Activated T-cell treated with anti-CD3 and anti-CD28 coated beads, Interleukin-2, amount 50 U/mL, for 72 hours (primary cell): ENCODE data around the gene CTBP1. TPM values are rescaled to one million over a fixed set of nuclear protein-coding genes. Genes with fewer than 3 reads are reported as not detected.

Experiments
- ATAC-seq, 2 donors: fragments of 150-1000 bp; cut with Tn5 transposase; replicated peaks in 1 of 2; 2 replicates each; pipeline ENCODE4 v1.10.0; 2021; ENCODE audit warnings: moderate library complexity in 2 of 2, mild to moderate bottlenecking in 1 of 2
- DNase-seq, 2 donors: peaks; one replicate each; pipeline ENCODE4 v3.0.0; 2021 to 2022; ENCODE audit warnings: mixed read lengths in 1 of 2
- H3K27ac Mint-ChIP-seq: one replicate; pipeline ENCODE4 v1.8.0; 2022; ENCODE audit warnings: mild to moderate bottlenecking, moderate library complexity, mixed read lengths
- H3K27me3 Mint-ChIP-seq: one replicate; pipeline ENCODE4 v1.8.0; 2022; ENCODE audit warnings: low read depth, mixed read lengths
- H3K36me3 Mint-ChIP-seq, 2 donors: one replicate each; pipeline ENCODE4 v1.8.0; 2022; ENCODE audit warnings: mixed read lengths in 2 of 2, mild to moderate bottlenecking in 1 of 2; ENCODE audit not compliant: insufficient read depth in 2 of 2
- H3K4me1 Mint-ChIP-seq: one replicate; pipeline ENCODE4 v1.8.0; 2022; ENCODE audit warnings: low read depth, mixed read lengths
- H3K4me3 Mint-ChIP-seq, 2 donors: one replicate each; pipeline ENCODE4 v1.8.0; 2022; ENCODE audit warnings: mild to moderate bottlenecking in 2 of 2, mixed read lengths in 2 of 2, moderate library complexity in 2 of 2
- H3K9me3 Mint-ChIP-seq, 2 donors: one replicate each; pipeline ENCODE4 v1.8.0; 2022; ENCODE audit warnings: mixed read lengths in 2 of 2
- total RNA-seq, 2 donors: library from RNA; stranded (reverse); gene quantifications; one replicate each; pipeline ENCODE4 v1.2.3, GENCODE V29; 2022

Gene CTBP1
- total RNA-seq, 2 donors from 2014 or later, result 182 to 190 TPM

- Mint-ChIP-seq H3K4me3 (peak overlapping the region; percentile 87 to 94), H3K27me3 (peaks cover 7% of the 10 kb centered on the region), H3K36me3 (no peaks in the 10 kb centered on the region), H3K4me1 (peaks cover 23% of the 10 kb centered on the region), H3K9me3 (no peaks in the 10 kb centered on the region), H3K27ac (peak overlapping the region; percentile 65)
- ATAC-seq, result peak in 1 of 2 donors; percentile 1
- no peak for DNase-seq
These were observed 82.3 kb downstream of the CTBP1 start for GRCh38 chr4:1166509-1167243.

DNA sequence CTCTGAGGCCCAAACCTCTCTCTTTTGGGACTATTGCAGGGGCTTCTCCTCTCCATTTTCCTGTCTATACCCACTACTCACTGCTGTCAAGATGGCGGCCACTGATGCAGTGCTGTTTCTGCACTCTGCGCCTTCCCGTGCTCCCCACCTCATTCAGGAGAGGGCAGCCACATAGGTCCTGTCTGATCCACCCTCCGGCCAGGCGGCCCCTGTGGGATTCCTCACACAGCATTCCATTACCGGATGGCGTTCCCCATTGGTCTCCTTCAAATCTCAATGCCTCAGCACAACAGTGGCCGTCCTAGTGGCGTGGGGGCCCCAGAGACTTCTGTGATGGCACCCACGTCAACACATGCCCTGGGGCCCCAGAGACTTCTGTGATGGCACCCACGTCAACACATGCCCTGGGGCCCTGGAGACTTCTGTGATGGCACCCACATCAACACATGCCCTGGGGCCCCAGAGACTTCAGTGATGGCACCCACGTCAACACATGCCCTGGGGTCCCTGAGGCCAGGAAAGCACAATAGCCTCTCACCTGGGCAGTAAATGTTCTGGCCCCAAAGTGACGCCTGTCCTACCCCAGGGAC lies 83.9 kb downstream of the CTBP1 start:
- Mint-ChIP-seq H3K9me3 (no peaks in the 10 kb centered on the region), H3K36me3 (no peaks in the 10 kb centered on the region), H3K27me3 (no peaks in the 10 kb centered on the region), H3K4me1 (peaks cover 23% of the 10 kb centered on the region), H3K27ac (no peak overlapping the region), H3K4me3 (no peak overlapping the region)
- DNase-seq (no peak), ATAC-seq (no peak)

- Mint-ChIP-seq H3K4me3 (no peak overlapping the region), H3K27ac (no peak overlapping the region), H3K27me3 (no peaks in the 10 kb centered on the region), H3K36me3 (no peaks in the 10 kb centered on the region), H3K4me1 (peaks cover 23% of the 10 kb centered on the region), H3K9me3 (no peaks in the 10 kb centered on the region)
- no peak for DNase-seq
- no peak for ATAC-seq
These were observed 84.5 kb downstream of the CTBP1 start for GRCh38 chr4:1164444-1164843.

GRCh38 chr4:1164040-1164439 lies 84.9 kb downstream of the CTBP1 start:
- DNase-seq (no peak), ATAC-seq (no peak)
- Mint-ChIP-seq H3K4me3 (no peak overlapping the region), H3K27me3 (no peaks in the 10 kb centered on the region), H3K4me1 (peaks cover 23% of the 10 kb centered on the region), H3K9me3 (no peaks in the 10 kb centered on the region), H3K36me3 (no peaks in the 10 kb centered on the region), H3K27ac (no peak overlapping the region)

Other genes with a start within 250 kb of the CTBP1 start
- gene FGFRL1, start 237.5 kb downstream of the CTBP1 start, total RNA-seq, result 10 to 100 TPM; 15.9 to 18.6 TPM
- gene RNF212, start 135.6 kb downstream of the CTBP1 start, total RNA-seq, result 1 to 10 TPM; 2.3 to 3.9 TPM
- 1 to 10 TPM; 7.0 to 8.2 TPM for gene SPON2, start 76.5 kb downstream of the CTBP1 start, total RNA-seq
- gene MAEA, start 40.8 kb upstream of the CTBP1 start, total RNA-seq, result 10 to 100 TPM; 38.4 to 48.4 TPM
- 10 to 100 TPM; 23.0 to 25.8 TPM for gene UVSSA, start 98.1 kb upstream of the CTBP1 start, total RNA-seq
- not detected for gene NKX1-1, start 157.3 kb upstream of the CTBP1 start, total RNA-seq